ENCODE measurements around the gene TPP2.

TPP2 gene

GRCh38 chr13:102658660-102659059 is 61.9 kb downstream of the TPP2 start:
- DNase-seq: no peak

- DNase-seq: no peak
Observed at GRCh38 chr13:102659168-102659713, 62.5 kb downstream of the TPP2 start.

DNA sequence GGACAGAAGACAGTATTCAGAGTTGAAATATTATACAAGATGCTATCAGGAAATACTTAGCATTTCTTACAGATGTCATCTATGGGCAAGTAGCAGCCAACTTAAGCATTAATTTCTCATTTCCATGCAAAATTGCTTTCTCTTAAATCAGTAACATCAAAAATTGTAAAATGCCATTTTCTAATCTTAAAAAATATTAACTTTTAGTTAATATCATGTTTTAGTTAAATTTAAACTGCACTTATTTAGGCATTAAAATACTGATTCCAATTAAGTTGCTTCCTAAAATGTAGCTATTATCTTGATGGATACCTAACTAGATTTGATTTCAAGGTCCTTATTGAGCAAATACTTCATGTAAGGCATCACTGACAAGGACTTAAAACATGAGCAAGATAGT is 70.2 kb downstream of the TPP2 start:
- DNase-seq: no peak

- no peak for DNase-seq
Observed at GRCh38 chr13:102667911-102668310, 71.1 kb downstream of the TPP2 start.

GRCh38 chr13:102670130-102670529 is 73.3 kb downstream of the TPP2 start:
- DNase-seq: no peak

GRCh38 chr13:102675115-102675514 is 78.3 kb downstream of the TPP2 start:
- DNase-seq: no peak

DNA sequence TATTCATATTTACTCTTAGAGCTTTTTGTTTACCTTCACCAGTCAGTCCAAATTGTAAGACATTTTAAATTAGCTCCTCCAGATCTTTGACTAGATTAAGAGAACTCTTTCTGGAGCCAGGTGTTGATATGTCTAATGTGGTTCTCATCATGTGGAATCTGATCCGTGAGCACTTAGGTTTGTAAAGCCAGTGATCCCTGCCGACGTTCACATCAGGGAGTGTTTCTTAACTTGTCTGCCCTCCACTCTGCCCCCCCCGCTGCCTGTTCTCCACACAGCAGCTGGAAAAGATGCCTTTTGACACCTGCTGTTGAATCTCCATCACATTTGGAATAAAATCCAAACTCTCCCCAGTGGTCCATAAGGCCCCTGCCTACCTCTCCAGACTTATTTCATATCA is 80.3 kb downstream of the TPP2 start:
- no peak for DNase-seq

DNA sequence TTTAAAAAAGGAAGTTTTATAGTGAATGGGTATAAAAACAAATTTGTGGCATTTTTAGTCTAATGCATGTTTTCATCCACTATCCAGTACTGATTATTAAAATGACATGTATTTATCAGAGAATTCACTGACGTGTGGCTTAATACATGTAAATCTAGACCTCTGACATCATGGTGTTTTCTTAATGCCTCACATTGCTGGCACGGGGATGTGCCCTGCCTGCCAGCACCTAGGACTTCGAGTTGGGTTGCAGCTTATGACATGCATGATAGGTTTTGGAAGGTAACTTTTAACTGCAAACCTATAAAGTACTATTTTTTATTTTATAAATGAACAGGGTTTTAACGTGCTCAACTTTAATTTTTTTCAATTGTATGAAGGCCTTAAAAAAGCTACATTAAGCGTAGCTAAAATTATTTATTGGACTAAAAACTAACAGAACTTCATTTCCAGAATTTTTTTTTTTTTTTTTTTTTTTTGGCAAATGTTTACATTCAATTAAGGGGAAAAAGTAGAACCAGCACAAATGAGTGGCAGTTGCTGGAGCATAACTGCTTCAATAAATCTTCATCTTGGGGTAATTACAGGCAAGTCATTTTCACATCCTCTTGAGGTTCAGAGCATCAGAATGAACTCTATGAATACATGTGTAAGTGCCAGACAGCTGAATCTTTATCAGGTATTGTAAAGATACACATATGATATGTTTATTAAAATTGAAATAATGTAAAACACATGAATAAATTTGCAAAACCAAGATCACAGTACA is 81.7 kb downstream of the TPP2 start:
- no peak for DNase-seq

DNA sequence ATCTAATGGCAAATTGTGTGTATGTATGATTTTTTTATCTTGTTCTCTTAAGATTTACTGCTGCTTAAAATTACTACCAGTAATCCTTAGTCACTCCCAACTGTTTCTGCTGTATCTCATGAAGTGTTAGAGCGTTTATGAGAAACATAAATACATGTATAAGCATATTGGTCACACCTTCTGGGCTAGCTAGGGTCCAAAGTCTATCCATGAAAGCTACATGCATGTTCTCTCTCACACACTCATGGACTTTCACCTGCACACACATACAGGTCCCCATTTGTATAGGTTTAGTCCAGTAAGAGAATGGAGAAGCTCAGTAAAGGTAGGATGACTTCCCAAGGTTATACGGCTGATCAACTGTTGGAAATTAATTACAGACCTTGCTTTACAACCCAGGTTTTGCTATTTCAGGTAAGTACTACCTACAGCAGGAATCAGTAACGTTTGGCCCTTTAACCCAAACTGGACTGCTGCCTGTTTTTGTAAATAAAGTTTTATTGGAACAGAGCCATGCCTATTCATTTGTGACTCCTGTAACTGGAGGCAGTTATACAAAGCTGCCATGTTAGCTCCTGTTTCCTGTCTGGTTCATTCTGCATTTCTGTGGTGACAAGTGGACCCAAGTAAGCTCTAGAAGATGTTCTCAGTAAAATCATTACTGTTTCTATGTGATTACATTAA is 82.8 kb downstream of the TPP2 start:
- DNase-seq: no peak

DNA sequence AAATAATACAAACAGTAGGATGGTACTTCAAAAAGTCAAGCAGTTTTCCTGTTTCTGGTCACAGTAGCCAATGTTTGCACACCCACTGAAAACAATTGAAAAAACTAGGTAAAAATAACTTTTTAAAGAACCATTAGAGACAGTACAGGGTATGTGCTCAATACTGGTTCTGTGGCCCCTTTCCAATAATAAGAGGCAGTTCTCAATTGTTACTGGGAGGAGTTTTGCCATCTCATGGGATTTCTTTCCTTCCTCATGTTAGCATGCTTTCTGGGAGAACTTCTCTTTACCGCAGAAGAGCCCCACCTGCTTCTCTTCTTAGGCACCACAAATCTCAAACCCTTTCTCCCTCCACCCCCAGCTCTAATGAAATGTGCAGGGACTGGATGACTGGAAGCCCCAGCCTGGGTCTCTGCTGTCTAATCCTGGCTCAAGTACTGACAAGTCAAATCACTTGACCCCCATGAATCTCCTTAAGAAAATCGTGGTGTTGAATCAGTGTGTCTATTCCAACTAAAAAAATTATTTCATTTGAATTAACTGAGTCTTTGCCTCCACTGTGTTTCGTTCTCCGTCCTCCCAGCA is 83.4 kb downstream of the TPP2 start:
- DNase-seq: no peak

GRCh38 chr13:102680842-102681740 is 84.3 kb downstream of the TPP2 start:
- peak; percentile 13 for DNase-seq

GRCh38 chr13:102682211-102682610 is 85.4 kb downstream of the TPP2 start:
- DNase-seq: no peak

DNA sequence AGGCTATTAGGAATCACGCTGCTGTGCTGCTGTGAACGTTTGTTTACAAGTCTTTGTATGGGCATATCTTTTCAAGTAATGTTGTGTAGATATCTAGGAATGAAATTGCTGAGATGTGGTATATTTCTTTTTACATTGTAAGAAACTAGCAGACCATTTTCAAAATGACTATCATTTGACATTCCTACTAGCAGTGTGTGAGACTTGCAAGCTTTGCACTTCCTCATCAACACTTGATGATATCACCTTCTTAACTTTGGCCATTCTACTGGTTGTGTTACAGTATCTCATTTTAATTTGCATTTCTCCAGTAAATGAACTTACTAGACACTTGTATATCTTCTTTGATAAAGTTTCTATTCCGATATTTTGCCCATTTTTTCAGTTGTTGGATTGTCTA is 85.9 kb downstream of the TPP2 start:
- DNase-seq: no peak

- DNase-seq: no peak
Observed at GRCh38 chr13:102683637-102684036, 86.9 kb downstream of the TPP2 start.

- DNase-seq: no peak
Observed at GRCh38 chr13:102686024-102686423, 89.2 kb downstream of the TPP2 start.

- DNase-seq: no peak
Observed at GRCh38 chr13:102687520-102687919, 90.7 kb downstream of the TPP2 start.

DNA sequence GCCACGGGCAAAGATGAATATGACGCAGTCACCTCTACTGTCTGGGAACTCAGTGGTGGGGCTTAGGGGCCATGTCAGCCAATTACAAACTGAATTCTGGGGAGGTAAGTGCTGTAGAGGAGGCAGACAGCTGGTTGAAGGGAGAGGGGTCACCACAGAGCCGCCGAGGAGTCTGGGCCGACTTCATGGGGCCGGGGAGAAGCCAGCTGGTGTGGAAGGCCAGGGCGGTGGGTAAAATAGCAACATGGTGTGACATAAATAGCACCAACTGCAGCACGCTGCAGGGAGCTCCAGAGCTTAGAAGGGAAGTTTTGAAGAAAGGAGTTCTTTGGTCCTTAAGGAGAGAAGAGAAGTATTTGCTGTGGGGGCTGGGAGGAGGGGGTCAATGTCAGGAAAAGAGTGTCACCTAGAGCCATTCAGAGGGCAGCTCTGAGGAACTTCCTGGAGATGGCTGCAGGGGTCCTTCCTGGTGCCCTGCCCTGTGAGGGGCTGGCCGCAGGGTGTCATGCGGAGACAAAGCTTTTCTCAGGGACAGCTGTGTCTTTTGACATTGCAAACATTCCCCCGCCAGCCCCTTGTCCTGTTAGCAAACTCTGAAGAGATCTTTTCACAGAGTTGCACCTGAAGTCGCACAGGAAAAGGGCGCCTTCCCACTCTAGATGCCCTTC is 91.7 kb downstream of the TPP2 start:
- DNase-seq: no peak

GRCh38 chr13:102690883-102691282 is 94.1 kb downstream of the TPP2 start:
- no peak for DNase-seq

DNA sequence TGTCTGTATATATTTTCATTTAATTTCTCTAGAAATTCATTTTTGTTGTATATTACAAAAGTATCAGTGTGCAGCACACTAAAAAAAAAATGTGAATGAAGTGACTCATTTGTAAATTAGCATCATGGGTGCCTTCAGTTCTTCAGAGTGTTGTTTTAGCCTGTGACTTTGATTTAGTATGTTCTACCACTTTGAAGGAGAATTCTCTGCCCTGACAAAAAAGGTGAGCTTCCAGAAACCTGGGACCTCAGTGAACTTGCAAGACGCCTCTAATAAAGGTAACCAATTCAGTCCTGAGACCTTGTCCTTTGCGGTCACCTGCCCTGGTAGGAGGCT is 95.7 kb downstream of the TPP2 start:
- DNase-seq: no peak

DNA sequence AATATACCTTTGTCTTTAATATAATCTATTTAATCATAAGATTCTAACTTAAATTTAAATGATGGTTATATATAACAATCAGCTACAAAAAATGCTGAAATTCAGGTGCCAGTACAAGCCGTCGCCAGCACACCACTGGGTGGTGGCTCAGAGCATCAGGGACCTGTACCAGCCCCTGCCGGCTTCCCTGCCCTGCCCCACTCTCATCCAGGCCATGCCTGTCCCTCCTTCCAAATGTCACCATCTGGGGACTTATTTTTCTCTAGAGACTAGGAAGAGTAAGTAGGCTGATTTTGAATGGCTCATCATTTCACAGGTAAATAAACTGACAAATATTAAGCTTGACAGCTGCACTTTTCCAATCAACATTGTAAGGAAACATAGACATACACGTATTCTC is 96.5 kb downstream of the TPP2 start:
- no peak for DNase-seq

DNA sequence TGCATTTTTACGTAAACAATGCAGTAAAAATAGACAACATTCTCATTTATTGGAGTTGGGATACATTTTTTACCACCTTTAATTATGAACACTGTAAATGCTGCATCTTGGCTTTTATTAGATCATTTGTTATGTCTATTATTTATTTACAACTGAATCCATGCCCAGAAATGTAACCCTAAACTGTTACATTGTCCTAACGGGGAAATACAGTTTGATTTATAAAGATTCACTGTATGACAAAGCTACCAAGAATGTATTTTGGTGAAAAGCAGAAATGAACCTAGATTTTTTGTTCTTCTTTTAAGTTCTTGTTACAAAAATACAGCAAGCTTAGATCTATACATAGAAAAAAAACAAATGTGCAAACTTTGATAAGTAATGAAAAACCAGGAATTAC is 97.0 kb downstream of the TPP2 start:
- no peak for DNase-seq

DNA sequence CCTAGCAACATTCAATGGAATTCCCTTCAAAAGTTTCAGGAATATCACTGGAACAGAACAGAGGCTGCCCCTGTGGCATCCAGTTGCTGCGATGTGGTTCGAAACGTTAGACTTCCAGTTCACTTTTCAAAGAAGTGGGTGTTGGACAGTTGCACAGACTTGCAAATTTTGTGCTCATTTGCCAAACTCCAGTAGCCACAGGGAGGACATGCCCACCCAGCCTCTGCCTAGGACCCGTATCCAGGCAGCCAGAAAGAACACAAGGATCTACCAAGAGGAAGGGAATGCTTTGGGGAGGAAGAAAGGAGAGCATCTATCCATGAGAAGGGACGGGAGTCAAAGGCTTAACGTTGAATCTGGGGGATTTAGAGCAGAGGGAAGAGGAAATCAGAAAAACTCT is 98.2 kb downstream of the TPP2 start, which contains the start of gene METTL21C:
TSS of gene METTL21C (minus strand) at position 108 of the 400 bp plus-strand sequence. CDS start 546 bp downstream, outside the sequence.
- no peak for DNase-seq
